Activated CD4-positive, alpha-beta T cell treated with anti-CD3 and anti-CD28 coated beads, Interleukin-2, amount 10 ng/mL, durations not matched to agents 24 days and 14 days (primary cell): ENCODE results near the gene TTC4. TPM values are rescaled to one million over a fixed set of nuclear protein-coding genes. Genes with fewer than 3 reads are reported as not detected.

ENCODE experiments used
- total RNA-seq: library from RNA; stranded (reverse); gene quantifications from 2 replicates; pipeline ENCODE4 v1.2.3, GENCODE V29; 2022

TTC4 gene
- total RNA-seq, 1 donor from 2014 or later, result 45.3 TPM

Other genes starting within 250 kb of the TTC4 start
- 1.3 and 1.6 TPM in 2 replicates for gene ACOT11, start 167.6 kb upstream of the TTC4 start, total RNA-seq
- not detected in 2 replicates for gene FAM151A, start 92.3 kb upstream of the TTC4 start, total RNA-seq
- gene MROH7, start 74.1 kb upstream of the TTC4 start, total RNA-seq, result 0.07 and 0.12 TPM in 2 replicates
- gene PARS2, start 48.7 kb downstream of the TTC4 start, total RNA-seq, result 7.1 and 7.8 TPM in 2 replicates
- 1.6 TPM in 2 replicates for gene TTC22, start 85.5 kb downstream of the TTC4 start, total RNA-seq
- 207 and 211 TPM in 2 replicates for gene DHCR24, start 171.3 kb downstream of the TTC4 start, total RNA-seq